Hematopoietic multipotent progenitor cell treated with erythropoietin and hydrocortisone succinate and interleukin-3 and kit ligand, for 4 days (in vitro differentiated cells): ENCODE data around the gene TSPAN1.
A peak's percentile ranks its signal among the peaks of the same experiment; 100 is the strongest.
"Not testable (repeated sequence)": the region's sequence is repeated elsewhere in the genome, so short reads cannot be mapped to it uniquely, and the experiment has no call there.

Experiments
- DNase-seq: peaks from one replicate; pipeline ENCODE4 v3.0.0-alpha.2; 2015

TSPAN1 gene

GRCh38 chr1:46220808-46221207 is 45.9 kb downstream of the TSPAN1 start:
- no peak for DNase-seq

GRCh38 chr1:46221749-46222148 is 46.9 kb downstream of the TSPAN1 start:
- no peak for DNase-seq

GRCh38 chr1:46223055-46223454 is 48.2 kb downstream of the TSPAN1 start:
- not testable (repeated sequence) for DNase-seq

GRCh38 chr1:46223472-46223943 is 48.6 kb downstream of the TSPAN1 start:
- peak; percentile 91 for DNase-seq

- DNase-seq = no peak
Measured at GRCh38 chr1:46224966-46225365, 50.1 kb downstream of the TSPAN1 start.

GRCh38 chr1:46231231-46231630 is 56.3 kb downstream of the TSPAN1 start:
- DNase-seq = not testable (repeated sequence)
